Lung (tissue), 12 donors: ENCODE data around the gene SRBD1. TPM values are rescaled to one million over a fixed set of nuclear protein-coding genes. Genes with fewer than 3 reads are reported as not detected.

Experiments
- ATAC-seq: fragments of 200-7000 bp; cut with Tn5 transposase; one replicate; pipeline ENCODE4 v1.9.1; 2020; ENCODE audit warnings: moderate number of reproducible peaks; ENCODE audit not compliant: insufficient read depth, low FRiP score
- DNase-seq, 3 donors: peaks; one replicate each; pipeline ENCODE4 v3.0.0-alpha.2; 2013 to 2017
- H3K27ac ChIP-seq, 2 donors: one replicate each; pipeline ENCODE4 v1.5.1; 2013; ENCODE audit warnings: mild to moderate bottlenecking in 2 of 2, moderate library complexity in 2 of 2, control low read depth in 1 of 2, inconsistent platforms in 1 of 2, low read depth in 1 of 2, low read length in 1 of 2
- H3K27me3 ChIP-seq, 3 donors: one replicate each; pipeline ENCODE4 v1.5.1; 2013; ENCODE audit warnings: low read length in 2 of 3; ENCODE audit not compliant: control insufficient read depth in 3 of 3, insufficient read depth in 3 of 3
- H3K36me3 ChIP-seq, 4 donors: one replicate each; pipeline ENCODE4 v1.5.1; 2013; ENCODE audit warnings: low read length in 4 of 4, mild to moderate bottlenecking in 1 of 4, moderate library complexity in 1 of 4; ENCODE audit not compliant: control insufficient read depth in 4 of 4, insufficient read depth in 4 of 4
- H3K4me1 ChIP-seq, 5 donors: one replicate each; pipeline ENCODE4 v1.5.1; 2013; ENCODE audit warnings: low read length in 5 of 5, mild to moderate bottlenecking in 2 of 5, moderate library complexity in 1 of 5; ENCODE audit not compliant: control insufficient read depth in 5 of 5, insufficient read depth in 5 of 5
- H3K4me3 ChIP-seq: one replicate; pipeline ENCODE4 v1.5.1; 2013; ENCODE audit warnings: mild to moderate bottlenecking, control low read depth, moderate library complexity
- H3K9ac ChIP-seq, 2 donors: one replicate each; pipeline ENCODE4 v1.5.1; 2013; ENCODE audit warnings: low read length in 2 of 2, control low read depth in 1 of 2; ENCODE audit not compliant: insufficient read depth in 1 of 2
- H3K9me3 ChIP-seq, 4 donors: one replicate each; pipeline ENCODE4 v1.5.1; 2013; ENCODE audit warnings: low read length in 3 of 4, mild to moderate bottlenecking in 1 of 4, moderate library complexity in 1 of 4; ENCODE audit not compliant: control insufficient read depth in 4 of 4, insufficient read depth in 3 of 4
- WGBS, 2 donors: extraction: QIAGEN DNeasy Blood & Tissue Kit; methylation state at CpG; one replicate each; pipeline ENCODE4 v1.1.7; 2013; 5-methylcytosine and 5-hydroxymethylcytosine counted together
- polyA plus RNA-seq, 2 donors: library from polyadenylated mRNA; stranded (reverse); fragments of 200-250 nt; gene quantifications; one replicate each; pipeline ENCODE4 v1.2.1, GENCODE V29; 2013
- total RNA-seq, 2 donors: library from RNA; depleted of rRNA in 1 of 2; stranded (reverse); fragments of >200 nt in 1 of 2; gene quantifications; one replicate each; pipeline ENCODE4 v1.2.1, GENCODE V29; 2014 to 2021
- TF ChIP-seq, protein P1 (sequence below): IDR thresholded peaks from 2 replicates; pipeline ENCODE4 v1.5.1; 2012; ENCODE audit warnings: mild to moderate bottlenecking; ENCODE audit errors: control extremely low read depth, extremely low read depth
- donor health status: control.
- donor health status: control.
- donor health status: Bipolar disorder and iron deficiency.
- donor health status: healthy.
- donor health status: DM: yes; HTN: yes; CAD: no.

SRBD1 gene
- total and polyA plus RNA-seq, 4 donors = 5.6 to 30.6 (median 11.5) TPM

DNA sequence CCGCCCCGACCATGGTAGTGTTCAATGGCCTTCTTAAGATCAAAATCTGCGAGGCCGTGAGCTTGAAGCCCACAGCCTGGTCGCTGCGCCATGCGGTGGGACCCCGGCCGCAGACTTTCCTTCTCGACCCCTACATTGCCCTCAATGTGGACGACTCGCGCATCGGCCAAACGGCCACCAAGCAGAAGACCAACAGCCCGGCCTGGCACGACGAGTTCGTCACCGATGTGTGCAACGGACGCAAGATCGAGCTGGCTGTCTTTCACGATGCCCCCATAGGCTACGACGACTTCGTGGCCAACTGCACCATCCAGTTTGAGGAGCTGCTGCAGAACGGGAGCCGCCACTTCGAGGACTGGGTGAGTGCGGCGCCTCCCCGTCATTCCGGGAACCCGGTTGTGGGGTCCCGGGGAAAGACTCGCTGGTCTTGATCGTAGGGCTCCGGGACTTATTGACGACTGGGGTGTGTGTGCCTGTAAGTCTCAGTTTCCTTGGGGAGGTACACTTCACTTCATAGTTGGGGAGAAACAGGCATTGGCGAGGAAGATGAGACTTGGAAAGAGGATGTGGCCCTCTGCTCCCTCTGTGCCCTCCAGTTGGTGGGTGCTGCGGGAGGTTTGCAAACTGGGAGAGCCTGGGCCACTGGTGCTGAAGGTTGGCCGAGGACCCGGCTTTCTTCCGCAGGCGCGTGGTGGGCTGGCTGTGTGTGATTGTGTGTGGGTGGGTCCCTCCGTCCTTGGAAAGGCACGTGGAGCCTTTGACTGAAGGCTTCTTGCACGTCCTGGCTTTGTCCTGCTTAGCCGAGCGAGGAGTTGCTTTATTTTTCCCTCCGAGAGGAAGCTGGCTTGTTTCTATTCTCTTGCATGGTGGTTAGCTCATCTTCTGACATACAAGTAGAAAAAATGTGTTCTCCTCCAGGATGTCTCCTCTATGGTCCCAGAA lies 41.3 kb upstream of the SRBD1 start:
- peak overlapping the region; percentile 81 for H3K4me3 ChIP-seq
- 2 to 3% methylated on average over 53 of the region's 53 CpGs for WGBS, 2 donors
- H3K9me3 ChIP-seq = no peaks in the 10 kb centered on the region
- no peaks in the 10 kb centered on the region for H3K36me3 ChIP-seq
- no peaks in the 10 kb centered on the region for H3K27me3 ChIP-seq
- H3K4me1 ChIP-seq = peaks cover 0 to 37% (median 13%) of the 10 kb centered on the region in 5 donors
- DNase-seq (peak; percentile 62 to 78 (median 75)), ATAC-seq (no peak)
- H3K27ac ChIP-seq = peak overlapping the region; percentile 76 to 98
- TF ChIP-seq, protein P1, sequence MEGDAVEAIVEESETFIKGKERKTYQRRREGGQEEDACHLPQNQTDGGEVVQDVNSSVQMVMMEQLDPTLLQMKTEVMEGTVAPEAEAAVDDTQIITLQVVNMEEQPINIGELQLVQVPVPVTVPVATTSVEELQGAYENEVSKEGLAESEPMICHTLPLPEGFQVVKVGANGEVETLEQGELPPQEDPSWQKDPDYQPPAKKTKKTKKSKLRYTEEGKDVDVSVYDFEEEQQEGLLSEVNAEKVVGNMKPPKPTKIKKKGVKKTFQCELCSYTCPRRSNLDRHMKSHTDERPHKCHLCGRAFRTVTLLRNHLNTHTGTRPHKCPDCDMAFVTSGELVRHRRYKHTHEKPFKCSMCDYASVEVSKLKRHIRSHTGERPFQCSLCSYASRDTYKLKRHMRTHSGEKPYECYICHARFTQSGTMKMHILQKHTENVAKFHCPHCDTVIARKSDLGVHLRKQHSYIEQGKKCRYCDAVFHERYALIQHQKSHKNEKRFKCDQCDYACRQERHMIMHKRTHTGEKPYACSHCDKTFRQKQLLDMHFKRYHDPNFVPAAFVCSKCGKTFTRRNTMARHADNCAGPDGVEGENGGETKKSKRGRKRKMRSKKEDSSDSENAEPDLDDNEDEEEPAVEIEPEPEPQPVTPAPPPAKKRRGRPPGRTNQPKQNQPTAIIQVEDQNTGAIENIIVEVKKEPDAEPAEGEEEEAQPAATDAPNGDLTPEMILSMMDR = no peak
- H3K9ac ChIP-seq = peak overlapping the region; percentile 39 to 57

DNA sequence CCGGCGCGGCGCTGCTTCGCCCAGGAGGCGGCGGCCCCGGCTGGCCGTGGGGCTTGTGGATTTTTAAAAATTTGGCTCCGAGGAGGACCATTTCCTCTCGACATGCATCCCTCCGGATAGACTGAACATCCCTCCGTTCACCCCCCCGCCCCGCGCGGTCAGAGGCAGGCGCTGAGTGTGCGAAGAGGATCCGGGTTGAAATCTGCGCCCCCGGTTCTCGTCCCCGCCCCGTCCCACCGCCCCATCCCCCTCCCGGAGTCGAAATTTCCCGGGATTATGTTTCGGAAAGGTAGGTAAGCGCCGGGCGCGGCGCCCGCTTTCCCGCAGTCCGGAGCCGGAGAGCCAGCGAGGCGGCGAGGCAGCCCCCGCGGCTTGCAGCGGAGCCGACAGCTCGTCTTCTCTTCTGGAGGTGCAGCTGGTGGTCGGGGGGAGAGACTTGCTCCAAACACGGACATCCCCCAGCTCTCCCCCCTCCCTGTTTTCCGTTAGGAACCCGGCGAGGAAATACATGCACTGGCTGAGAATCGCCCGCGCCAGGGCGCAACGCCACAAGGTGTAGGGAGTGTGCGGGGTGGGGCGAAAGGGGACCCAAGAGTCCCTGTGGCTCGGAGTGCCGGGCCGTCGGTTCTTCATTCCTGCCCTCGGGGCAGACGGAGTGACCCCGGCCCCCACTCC lies 40.5 kb upstream of the SRBD1 start, which contains the start of gene PRKCE:
TSS of gene PRKCE (plus strand) at position 261 of the 675 bp plus-strand sequence.
- H3K27ac ChIP-seq = peak within 1 kb of the TSS; percentile 98
- peak within 1 kb of the TSS; percentile 81 for H3K4me3 ChIP-seq
- no peaks in the 10 kb centered on the region for H3K27me3 ChIP-seq
- H3K36me3 ChIP-seq = no peaks in the 10 kb centered on the region
- DNase-seq (peak; percentile 65 to 77 (median 75)), ATAC-seq (peak; percentile 27)
- 0 to 1% methylated on average over 60 to 66 of the region's 66 CpGs for WGBS, 2 donors
- peaks cover 0 to 1% (median 0%) of the 10 kb centered on the region in 4 donors for H3K9me3 ChIP-seq
- H3K4me1 ChIP-seq = peaks cover 0 to 37% (median 13%) of the 10 kb centered on the region in 5 donors
- TF ChIP-seq, protein P1 = no peak
- peak within 1 kb of the TSS; percentile 71 to 84 for H3K9ac ChIP-seq

DNA sequence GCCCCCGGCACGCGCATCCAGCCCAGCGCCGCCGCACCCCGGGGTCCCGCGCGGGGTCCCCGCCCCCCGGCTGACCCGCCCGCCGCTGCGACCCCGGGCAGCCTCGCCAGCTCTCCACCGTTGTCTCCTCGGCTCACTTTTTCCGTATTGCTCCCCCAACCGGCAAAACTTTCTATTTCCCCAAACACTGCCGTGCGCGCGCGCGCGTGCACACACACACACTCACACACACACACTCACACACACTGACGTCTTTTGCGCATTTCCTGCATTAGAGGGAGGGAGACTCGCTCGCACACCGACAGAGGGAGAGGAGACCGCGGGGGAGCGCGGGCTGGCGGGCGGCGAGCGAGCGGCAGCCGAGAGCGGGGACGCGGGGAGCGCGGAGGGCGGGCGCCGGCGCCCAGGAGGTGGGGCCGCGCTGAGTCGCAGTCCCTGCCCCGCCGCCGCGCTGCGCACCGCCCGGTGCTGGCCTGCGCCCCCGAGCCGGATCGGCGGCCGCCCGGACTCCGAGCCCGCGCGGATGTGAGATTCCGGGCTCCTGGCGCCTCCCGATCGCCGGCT lies 39.9 kb upstream of the SRBD1 start:
- no peaks in the 10 kb centered on the region for H3K27me3 ChIP-seq
- peaks cover 0 to 1% (median 0%) of the 10 kb centered on the region in 4 donors for H3K9me3 ChIP-seq
- peak overlapping the region; percentile 98 for H3K27ac ChIP-seq
- peaks cover 0 to 37% (median 13%) of the 10 kb centered on the region in 5 donors for H3K4me1 ChIP-seq
- no peaks in the 10 kb centered on the region for H3K36me3 ChIP-seq
- DNase-seq (peak; percentile 98 to 99 (median 99)), ATAC-seq (peak; percentile 81)
- TF ChIP-seq, protein P1 = peak; percentile 37
- peak overlapping the region in 1 of 2 donors; percentile 39 for H3K9ac ChIP-seq
- peak overlapping the region; percentile 81 for H3K4me3 ChIP-seq
- WGBS, 2 donors = 1% methylated on average over 63 to 79 of the region's 79 CpGs
